ENCODE measurements around the gene PHYHIPL. TPM values are rescaled to one million over a fixed set of nuclear protein-coding genes. Genes with fewer than 3 reads are reported as not detected.
A peak's percentile ranks its signal among the peaks of the same experiment; 100 is the strongest.
"Not testable (repeated sequence)": the region's sequence is repeated elsewhere in the genome, so short reads cannot be mapped to it uniquely, and the experiment has no call there.

Gene PHYHIPL
- total RNA-seq, 1 donor from 2014 or later = 0.23 TPM

DNA sequence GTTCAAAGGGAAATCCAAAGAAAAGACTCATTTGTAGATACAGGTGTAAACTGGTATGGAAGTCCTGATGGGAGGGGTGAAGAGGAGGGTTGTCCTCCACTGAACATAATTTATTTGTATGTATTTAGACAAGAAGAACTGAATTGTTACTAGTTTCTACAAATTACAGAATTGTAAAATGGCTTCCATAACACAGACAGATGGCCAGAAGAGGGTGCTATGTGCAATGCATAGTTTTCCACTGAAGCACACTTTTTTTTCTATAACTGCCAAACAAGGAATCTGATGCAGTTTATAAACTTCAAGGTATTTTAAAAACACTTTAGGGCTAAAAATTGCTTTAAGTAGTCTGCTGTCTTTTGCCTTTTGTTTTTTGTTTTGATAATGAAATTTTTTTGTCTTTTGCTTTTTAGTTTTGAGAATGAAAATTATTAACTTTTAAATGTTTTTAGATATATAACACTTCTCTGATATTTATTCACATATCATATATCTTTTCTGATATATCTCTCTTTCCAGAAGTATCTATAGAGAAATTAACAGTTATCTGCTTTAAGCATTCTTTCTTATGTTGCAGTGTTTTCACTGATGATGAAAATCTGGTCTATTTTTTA, 58.5 kb downstream of the PHYHIPL start:
- TF ChIP-seq CTCF (conservative IDR thresholded peaks at IDR 0.05; ENCODE audit: low read depth, low read length) = peak; percentile 83
- no peak overlapping the region for H3K4me3 ChIP-seq (ENCODE audit: low read depth, low read length)
- DNase-seq (ENCODE audit: low read depth) = no peak

- TF ChIP-seq CTCF (conservative IDR thresholded peaks at IDR 0.05; ENCODE audit: low read depth, low read length) = no peak
- no peak for DNase-seq (ENCODE audit: low read depth)
- no peak overlapping the region for H3K4me3 ChIP-seq (ENCODE audit: low read depth, low read length)
Measured at GRCh38 chr10:59236064-59236697, 59.7 kb downstream of the PHYHIPL start.

DNA sequence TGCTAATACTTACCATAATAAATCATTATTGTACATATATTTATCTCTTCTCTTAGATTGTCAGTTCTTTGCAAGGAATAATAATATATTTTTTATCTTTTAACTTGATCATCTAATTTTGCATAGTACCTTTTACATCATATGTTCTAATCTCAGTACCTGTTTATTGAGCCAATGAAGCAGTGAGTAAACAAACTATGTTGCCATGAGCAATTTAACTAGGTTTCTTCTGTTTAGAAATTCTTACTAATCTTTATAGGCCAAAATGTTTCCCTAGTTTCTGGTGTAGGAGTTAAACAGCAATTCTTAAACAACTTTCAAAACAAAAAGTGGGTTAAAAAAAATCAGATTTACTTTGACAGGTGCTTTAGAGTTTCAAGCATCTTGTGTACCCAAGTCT, 61.3 kb downstream of the PHYHIPL start:
- H3K4me3 ChIP-seq (ENCODE audit: low read depth, low read length) = no peak overlapping the region
- DNase-seq (ENCODE audit: low read depth) = no peak
- TF ChIP-seq CTCF (conservative IDR thresholded peaks at IDR 0.05; ENCODE audit: low read depth, low read length) = no peak

GRCh38 chr10:59239108-59239507, 62.7 kb downstream of the PHYHIPL start:
- not testable (repeated sequence) for DNase-seq (ENCODE audit: low read depth); H3K4me3 ChIP-seq (ENCODE audit: low read depth, low read length)

- peak; percentile 15 for DNase-seq (ENCODE audit: low read depth)
- no peak overlapping the region for H3K4me3 ChIP-seq (ENCODE audit: low read depth, low read length)
- TF ChIP-seq CTCF (conservative IDR thresholded peaks at IDR 0.05; ENCODE audit: low read depth, low read length) = peak; percentile 71
Measured at GRCh38 chr10:59240582-59241183, 64.2 kb downstream of the PHYHIPL start.

GRCh38 chr10:59242057-59242456, 65.6 kb downstream of the PHYHIPL start:
- H3K4me3 ChIP-seq (ENCODE audit: low read depth, low read length) = no peak overlapping the region
- no peak for TF ChIP-seq CTCF (conservative IDR thresholded peaks at IDR 0.05; ENCODE audit: low read depth, low read length)
- no peak for DNase-seq (ENCODE audit: low read depth)

DNA sequence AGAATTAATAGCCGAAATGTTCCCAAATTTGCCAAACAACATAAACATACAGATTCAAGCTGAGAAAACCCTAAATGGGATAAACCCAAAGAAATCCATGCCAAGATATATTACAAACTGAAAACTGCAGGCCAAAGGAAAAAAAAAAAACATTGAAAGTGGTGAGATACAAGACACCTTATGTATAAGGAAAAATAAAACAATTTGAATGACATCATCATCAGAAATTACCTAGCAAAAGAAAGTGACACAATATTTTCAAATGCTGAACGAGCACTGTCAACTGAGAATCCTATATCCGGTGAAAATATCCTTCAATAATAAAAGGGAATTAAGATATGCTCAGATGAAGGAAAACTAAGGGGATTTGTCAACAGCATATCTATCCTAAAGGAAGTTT, 66.5 kb downstream of the PHYHIPL start:
- TF ChIP-seq CTCF (conservative IDR thresholded peaks at IDR 0.05; ENCODE audit: low read depth, low read length) = no peak
- H3K4me3 ChIP-seq (ENCODE audit: low read depth, low read length) = no peak overlapping the region
- DNase-seq (ENCODE audit: low read depth) = no peak

Measured in epithelial cell of proximal tubule (primary cell).